Peyer's patch (tissue), 4 donors: ENCODE measurements around the gene BST2.
A peak's percentile ranks its signal among the peaks of the same experiment; 100 is the strongest.

Experiments used
- CTCF ChIP-seq, 6 experiments: fragments of 450-650 bp in 4 of 6; fragments of 200-600 bp in 2 of 6; sonication (generic) in 1 of 6; IDR thresholded peaks; one replicate each; pipeline ENCODE4 v1.5.1; 2017 to 2019; ENCODE audit warnings: antibody characterized with exemption in 6 of 6, mild to moderate bottlenecking in 3 of 6, moderate library complexity in 1 of 6
- POLR2A ChIP-seq, 2 donors: fragments of 450-650 bp; IDR thresholded peaks; one replicate each; pipeline ENCODE4 v1.5.1; 2017; ENCODE audit warnings: antibody characterized with exemption in 2 of 2, mild to moderate bottlenecking in 2 of 2, moderate library complexity in 2 of 2

- TF ChIP-seq CTCF (IDR thresholded peaks at IDR 0.05) (peak in 4 of 6 experiments; percentile 21 to 40 (median 36)), POLR2A (IDR thresholded peaks at IDR 0.05) (no peak)
Observed at GRCh38 chr19:17441241-17442021, 36.0 kb upstream of the BST2 start.
